ENCODE results near the gene TRIM29.

The TRIM29 gene

DNA sequence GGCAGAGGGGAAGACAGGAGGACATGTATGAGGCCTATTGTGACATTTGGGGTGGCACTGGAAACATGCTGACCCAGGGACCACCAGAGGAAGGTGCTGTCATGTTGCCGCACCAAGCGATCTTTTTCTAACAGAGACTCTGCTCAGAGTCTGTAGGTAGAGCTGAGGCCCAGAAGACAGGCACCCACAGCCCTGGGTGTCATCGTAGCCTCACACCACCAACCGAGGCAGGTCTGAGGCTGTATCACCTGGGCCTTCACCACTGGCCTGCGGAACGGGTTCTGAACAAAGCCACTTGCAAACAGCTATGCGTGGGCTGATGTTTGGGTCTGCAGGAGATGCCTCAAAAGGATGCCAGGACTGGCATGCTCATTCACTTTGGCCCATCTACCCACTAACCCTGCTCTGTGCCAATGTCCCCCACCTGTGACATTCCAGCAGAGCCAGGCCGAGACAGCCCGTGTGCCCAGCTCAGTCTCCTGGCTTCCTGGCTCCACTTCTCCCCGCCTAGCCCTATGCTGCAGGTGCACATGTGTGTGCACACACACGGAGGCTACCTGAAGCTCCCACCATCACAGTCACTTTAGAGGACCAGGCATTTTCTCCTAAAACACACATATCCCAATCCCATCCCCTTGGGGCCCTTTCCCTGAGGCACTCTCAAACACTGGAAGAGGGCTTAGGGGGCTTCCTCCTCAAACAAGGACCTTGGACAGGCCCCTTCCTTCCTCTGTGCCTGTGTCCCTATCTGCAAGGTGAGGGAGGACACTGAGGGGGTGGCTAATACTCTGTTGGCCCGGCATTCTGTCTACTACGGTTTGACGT is 3.6 kb downstream of the TRIM29 start:
- Histone ChIP-seq H3K4me3 (ENCODE audit: insufficient read length, low read depth) (no peak overlapping the region), H3K4me1 (ENCODE audit: insufficient read depth, insufficient read length) (no peaks in the 10 kb centered on the region), H3K9ac (ENCODE audit: insufficient read length, low read depth) (no peak overlapping the region), H3K27me3 (ENCODE audit: insufficient read depth, insufficient read length) (peaks cover 27% of the 10 kb centered on the region), H3K36me3 (ENCODE audit: insufficient read depth, insufficient read length, low read length) (no peaks in the 10 kb centered on the region), H3K9me3 (ENCODE audit: insufficient read depth, low read length) (no peaks in the 10 kb centered on the region)
- no peak for TF ChIP-seq SUZ12 (IDR thresholded peaks at IDR 0.05; ENCODE audit: extremely low read depth, insufficient read depth, insufficient read length)
- no peak for TF ChIP-seq ZNF274 (IDR thresholded peaks at IDR 0.05; ENCODE audit: low read depth, low read length)
- no peak for TF ChIP-seq YY1 (IDR thresholded peaks at IDR 0.05; ENCODE audit: insufficient read depth, insufficient read length)
- DNase-seq (ENCODE audit: low read depth, low spot score): no peak

DNA sequence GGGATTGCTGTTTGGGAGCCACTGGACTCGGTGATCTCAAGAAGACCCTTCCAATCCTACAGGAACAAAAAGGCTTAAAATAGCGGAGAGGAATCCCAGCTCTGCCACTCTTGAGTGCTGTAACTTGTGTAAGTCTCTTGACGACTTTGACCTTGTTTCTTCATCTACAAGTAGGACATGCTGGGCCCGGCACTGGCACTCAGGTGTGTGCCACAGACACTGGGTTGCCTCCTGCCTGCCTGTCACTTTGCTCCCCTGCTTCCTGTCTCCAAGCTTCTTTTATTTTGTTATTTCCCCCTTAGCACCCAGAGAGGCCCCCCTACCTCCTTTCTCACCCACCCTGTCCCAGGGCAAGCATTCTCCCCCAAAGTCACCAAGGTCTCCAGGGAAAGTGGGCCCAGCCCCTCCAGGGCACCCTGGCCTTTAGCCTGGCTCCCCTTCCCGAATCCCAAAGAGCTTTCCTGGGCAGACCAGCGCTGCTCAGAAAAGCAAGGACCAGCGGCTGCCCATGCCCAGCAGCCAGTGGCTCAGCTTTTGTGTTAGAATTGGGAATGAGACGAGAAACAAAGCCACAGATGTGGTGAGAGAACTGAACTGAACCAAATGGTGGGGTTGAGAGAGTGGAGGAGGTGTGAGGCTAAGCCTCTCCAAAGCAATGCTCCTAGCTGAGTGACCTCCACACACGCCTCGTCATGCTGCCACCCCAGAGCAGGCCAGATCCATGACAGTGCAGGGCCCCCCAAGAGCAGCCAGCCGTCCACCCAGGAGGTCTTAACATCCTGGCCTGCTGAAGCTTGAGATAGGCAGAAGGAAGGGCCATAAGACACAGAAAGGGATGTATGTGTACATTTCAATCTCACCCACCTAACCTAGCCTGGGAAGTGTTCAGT is 4.5 kb downstream of the TRIM29 start:
- Histone ChIP-seq H3K4me3 (ENCODE audit: insufficient read length, low read depth) (no peak overlapping the region), H3K9ac (ENCODE audit: insufficient read length, low read depth) (no peak overlapping the region), H3K4me1 (ENCODE audit: insufficient read depth, insufficient read length) (peaks cover 2% of the 10 kb centered on the region), H3K27me3 (ENCODE audit: insufficient read depth, insufficient read length) (peaks cover 30% of the 10 kb centered on the region), H3K9me3 (ENCODE audit: insufficient read depth, low read length) (no peaks in the 10 kb centered on the region), H3K36me3 (ENCODE audit: insufficient read depth, insufficient read length, low read length) (no peaks in the 10 kb centered on the region)
- TF ChIP-seq ZNF274 (IDR thresholded peaks at IDR 0.05; ENCODE audit: low read depth, low read length): no peak
- no peak for TF ChIP-seq SUZ12 (IDR thresholded peaks at IDR 0.05; ENCODE audit: extremely low read depth, insufficient read depth, insufficient read length)
- no peak for TF ChIP-seq YY1 (IDR thresholded peaks at IDR 0.05; ENCODE audit: insufficient read depth, insufficient read length)
- no peak for DNase-seq (ENCODE audit: low read depth, low spot score)

DNA sequence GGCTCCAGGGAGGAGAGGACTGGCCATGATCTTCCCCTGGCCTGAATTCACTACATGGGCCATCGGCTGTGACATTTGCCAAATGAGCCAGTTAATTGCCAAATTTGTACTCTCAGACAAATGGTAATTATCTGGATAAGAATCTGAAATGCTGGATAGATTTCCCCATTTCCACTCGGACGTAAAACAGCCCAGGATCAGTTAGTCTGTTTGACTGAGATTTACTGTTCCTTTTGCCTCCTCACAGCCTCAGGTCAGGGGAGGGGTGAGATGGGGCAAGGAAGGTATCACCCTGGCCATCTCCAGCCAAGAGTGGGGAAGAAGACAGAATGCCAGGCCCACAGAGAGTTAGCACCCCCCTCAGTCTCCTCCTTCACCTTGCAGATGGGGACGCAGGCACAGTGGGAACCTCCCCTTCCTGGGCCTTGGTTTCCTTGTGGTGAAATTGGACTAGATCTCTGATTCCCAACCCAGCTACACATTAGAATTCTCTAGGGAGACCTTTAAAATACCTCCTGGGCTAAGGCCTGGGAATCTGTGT is 5.2 kb downstream of the TRIM29 start:
- no peak for DNase-seq (ENCODE audit: low read depth, low spot score)
- Histone ChIP-seq H3K9ac (ENCODE audit: insufficient read length, low read depth) (no peak overlapping the region), H3K4me3 (ENCODE audit: insufficient read length, low read depth) (no peak overlapping the region), H3K9me3 (ENCODE audit: insufficient read depth, low read length) (no peaks in the 10 kb centered on the region), H3K4me1 (ENCODE audit: insufficient read depth, insufficient read length) (peaks cover 2% of the 10 kb centered on the region), H3K27me3 (ENCODE audit: insufficient read depth, insufficient read length) (peaks cover 37% of the 10 kb centered on the region), H3K36me3 (ENCODE audit: insufficient read depth, insufficient read length, low read length) (no peaks in the 10 kb centered on the region)
- TF ChIP-seq YY1 (IDR thresholded peaks at IDR 0.05; ENCODE audit: insufficient read depth, insufficient read length) (no peak), ZNF274 (IDR thresholded peaks at IDR 0.05; ENCODE audit: low read depth, low read length) (no peak), SUZ12 (IDR thresholded peaks at IDR 0.05; ENCODE audit: extremely low read depth, insufficient read depth, insufficient read length) (no peak)

DNA sequence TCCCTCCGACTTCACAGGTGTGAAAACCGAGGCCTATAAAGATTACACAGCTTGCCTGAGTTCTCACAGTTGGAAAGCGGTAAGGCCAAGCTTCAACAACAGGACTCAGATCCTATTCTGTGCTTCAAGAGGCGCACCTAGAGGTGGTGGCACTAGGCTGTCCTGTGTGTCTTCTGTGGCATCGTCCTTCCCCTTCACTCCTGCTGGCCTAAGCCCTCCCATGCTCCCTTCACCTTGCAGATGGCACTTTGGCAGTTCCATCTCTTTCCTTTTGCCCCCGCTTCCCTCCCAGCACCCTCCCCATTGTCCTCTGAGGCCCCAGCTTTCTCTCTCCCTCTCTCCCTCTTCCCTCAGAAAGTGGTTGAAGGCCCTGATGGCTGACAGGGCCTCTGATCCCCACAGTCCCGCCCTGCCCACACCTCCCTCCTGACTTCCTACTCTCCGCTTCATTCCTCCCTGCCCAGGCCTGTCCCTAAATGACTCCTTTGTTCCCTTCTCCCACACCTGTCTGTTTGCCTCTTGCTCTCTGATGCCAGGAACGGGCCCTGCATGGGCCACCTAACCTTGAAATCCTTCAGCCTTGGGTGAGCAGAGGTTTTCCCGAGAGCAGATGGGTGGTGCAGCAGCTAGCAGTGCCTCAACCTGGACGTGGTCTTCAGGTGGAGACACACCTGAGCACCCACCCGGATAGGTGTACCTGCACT is 5.8 kb downstream of the TRIM29 start:
- TF ChIP-seq ZNF274 (IDR thresholded peaks at IDR 0.05; ENCODE audit: low read depth, low read length): no peak

DNA sequence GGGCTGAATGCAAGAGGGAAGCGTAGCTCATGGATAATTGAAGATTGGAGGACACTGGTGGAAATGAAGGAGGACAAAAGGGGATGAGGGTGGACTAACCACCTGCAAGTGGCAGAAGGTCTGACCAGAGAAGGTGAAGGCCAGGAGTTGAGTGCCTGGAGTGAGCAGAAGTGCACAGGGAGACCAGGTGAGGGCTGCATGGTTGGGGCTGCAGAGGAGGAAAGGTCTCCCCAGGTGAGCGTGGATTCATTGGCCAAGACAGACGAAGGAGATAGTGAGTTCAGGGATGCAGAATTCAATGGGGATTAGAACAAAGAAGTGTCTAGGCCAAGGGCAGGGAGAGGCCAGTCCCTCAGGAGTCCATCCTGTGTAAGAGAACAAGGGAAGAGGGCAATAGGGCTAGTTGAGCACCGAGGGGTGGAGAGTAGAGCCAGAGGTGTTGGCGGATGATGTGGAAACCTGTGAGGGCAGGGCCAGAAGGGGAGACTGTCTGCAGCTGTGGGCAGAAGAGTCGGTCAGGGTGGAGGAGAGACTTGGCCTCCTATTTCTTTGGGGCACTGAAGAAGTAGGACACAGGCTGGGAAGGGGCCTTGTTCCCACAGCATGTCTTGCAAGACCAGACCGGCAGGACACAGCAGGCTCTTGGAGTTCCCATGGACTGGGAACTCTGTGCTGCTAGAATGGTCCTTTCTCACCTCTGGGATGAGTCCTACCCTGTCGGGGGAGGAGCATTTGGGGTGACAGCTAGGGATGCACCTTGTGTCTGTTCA is 6.7 kb downstream of the TRIM29 start:
- Histone ChIP-seq H3K36me3 (ENCODE audit: insufficient read depth, insufficient read length, low read length) (no peaks in the 10 kb centered on the region), H3K9me3 (ENCODE audit: insufficient read depth, low read length) (no peaks in the 10 kb centered on the region), H3K4me3 (ENCODE audit: insufficient read length, low read depth) (no peak overlapping the region), H3K27me3 (ENCODE audit: insufficient read depth, insufficient read length) (peaks cover 32% of the 10 kb centered on the region), H3K9ac (ENCODE audit: insufficient read length, low read depth) (no peak overlapping the region), H3K4me1 (ENCODE audit: insufficient read depth, insufficient read length) (peaks cover 2% of the 10 kb centered on the region)
- DNase-seq (ENCODE audit: low read depth, low spot score): no peak
- TF ChIP-seq SUZ12 (IDR thresholded peaks at IDR 0.05; ENCODE audit: extremely low read depth, insufficient read depth, insufficient read length) (no peak), ZNF274 (IDR thresholded peaks at IDR 0.05; ENCODE audit: low read depth, low read length) (no peak), YY1 (IDR thresholded peaks at IDR 0.05; ENCODE audit: insufficient read depth, insufficient read length) (no peak)

More for the DNA sequence above, 5.8 kb downstream of the TRIM29 start:
- Histone ChIP-seq H3K4me1 (ENCODE audit: insufficient read depth, insufficient read length) (peaks cover 2% of the 10 kb centered on the region), H3K4me3 (ENCODE audit: insufficient read length, low read depth) (no peak overlapping the region), H3K9me3 (ENCODE audit: insufficient read depth, low read length) (no peaks in the 10 kb centered on the region), H3K9ac (ENCODE audit: insufficient read length, low read depth) (no peak overlapping the region), H3K36me3 (ENCODE audit: insufficient read depth, insufficient read length, low read length) (no peaks in the 10 kb centered on the region), H3K27me3 (ENCODE audit: insufficient read depth, insufficient read length) (peaks cover 34% of the 10 kb centered on the region)
- no peak for DNase-seq (ENCODE audit: low read depth, low spot score)

DNA sequence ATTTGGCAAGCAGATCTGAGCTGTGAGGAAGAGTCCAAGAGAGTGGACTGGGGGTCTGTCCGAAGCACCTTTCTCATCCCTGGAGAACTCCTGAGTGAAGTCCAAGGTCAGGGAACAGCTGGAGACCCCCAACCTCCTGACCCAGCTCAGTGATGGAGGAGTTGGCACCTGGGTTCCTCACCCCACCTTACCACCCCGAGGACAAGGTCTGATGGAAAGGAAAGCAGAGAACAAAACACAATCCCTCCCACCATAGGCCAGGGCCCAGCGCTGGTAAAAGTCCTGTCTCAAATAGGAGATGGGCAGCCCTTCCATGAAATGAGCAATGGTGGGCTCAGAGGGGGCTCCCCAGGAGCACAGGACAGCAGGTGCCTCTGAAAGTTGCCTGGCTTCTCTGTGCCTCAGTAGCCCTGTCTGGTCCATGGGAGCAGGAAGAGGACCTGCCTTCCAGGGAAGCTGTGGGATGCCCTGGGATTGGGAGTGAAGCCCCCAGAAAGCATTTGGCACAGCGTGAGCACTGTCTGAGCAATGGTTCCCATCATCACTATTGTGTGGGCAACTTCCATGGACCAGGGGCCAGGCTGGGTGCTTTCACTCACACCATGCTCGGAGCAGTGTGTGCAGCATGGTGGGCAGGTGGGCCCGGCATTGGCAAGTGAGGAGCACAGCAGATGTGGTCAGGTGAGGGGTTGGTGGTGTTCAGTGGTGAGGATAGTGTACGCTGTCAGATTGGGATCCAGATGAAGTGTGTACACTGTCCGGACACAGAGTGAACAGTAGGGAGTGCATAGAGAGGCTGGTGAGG is 7.5 kb downstream of the TRIM29 start:
- TF ChIP-seq SUZ12 (IDR thresholded peaks at IDR 0.05; ENCODE audit: extremely low read depth, insufficient read depth, insufficient read length): no peak
- TF ChIP-seq YY1 (IDR thresholded peaks at IDR 0.05; ENCODE audit: insufficient read depth, insufficient read length): no peak
- no peak for TF ChIP-seq ZNF274 (IDR thresholded peaks at IDR 0.05; ENCODE audit: low read depth, low read length)
- no peaks in the 10 kb centered on the region for H3K9me3 ChIP-seq (ENCODE audit: insufficient read depth, low read length)
- DNase-seq (ENCODE audit: low read depth, low spot score): no peak
- H3K4me1 ChIP-seq (ENCODE audit: insufficient read depth, insufficient read length): peaks cover 2% of the 10 kb centered on the region
- no peak overlapping the region for H3K4me3 ChIP-seq (ENCODE audit: insufficient read length, low read depth)
- no peak overlapping the region for H3K9ac ChIP-seq (ENCODE audit: insufficient read length, low read depth)
- H3K27me3 ChIP-seq (ENCODE audit: insufficient read depth, insufficient read length): peaks cover 24% of the 10 kb centered on the region
- no peaks in the 10 kb centered on the region for H3K36me3 ChIP-seq (ENCODE audit: insufficient read depth, insufficient read length, low read length)
